ENCODE data around the gene TTLL10. TPM values are rescaled to one million over a fixed set of nuclear protein-coding genes. Genes with fewer than 3 reads are reported as not detected.

Gene TTLL10
- total RNA-seq, 1 experiment from 2014 or later, result 4.0 TPM

DNA sequence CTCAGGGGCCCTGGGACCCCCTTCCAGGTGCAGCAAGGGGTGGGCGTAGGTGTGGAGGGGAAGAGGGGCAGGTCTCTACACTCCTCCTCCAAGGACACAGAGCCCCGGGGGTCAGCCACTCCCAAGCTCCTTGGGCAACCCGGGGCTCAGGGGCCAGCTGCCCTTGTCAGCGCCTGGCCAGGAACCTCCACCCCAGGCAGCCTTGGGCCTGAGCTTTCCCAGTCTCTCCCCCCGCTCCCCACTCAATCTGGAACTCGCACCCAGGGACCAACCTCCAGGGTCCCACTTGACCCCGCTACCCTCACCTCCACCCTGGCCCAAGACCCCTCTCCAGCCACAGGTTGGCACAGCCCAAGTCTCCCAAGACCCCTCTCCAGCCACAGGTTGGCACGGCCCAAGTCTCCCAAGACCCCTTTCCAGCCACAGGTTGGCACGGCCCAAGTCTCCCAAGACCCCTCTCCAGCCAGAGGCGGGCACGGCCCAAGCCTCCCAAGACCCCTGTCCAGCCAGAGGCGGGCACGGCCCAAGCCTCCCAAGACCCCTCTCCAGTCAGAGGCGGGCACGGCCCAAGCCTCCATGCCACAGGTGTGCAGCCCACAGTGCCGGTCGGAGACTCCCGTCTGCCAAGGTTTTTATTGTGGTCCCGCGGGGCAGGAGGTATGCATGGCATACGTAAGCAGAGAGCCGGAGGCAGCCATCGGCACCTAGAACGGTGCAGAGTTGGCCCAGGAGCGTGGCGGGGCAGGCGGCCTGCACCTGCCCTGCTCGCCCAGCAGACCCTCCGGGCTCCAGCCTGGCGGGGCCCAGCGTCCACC is 37.3 kb downstream of the TTLL10 start:
- H3K4me2 ChIP-seq, result no peak overlapping the region
- no TSS peak for BruUV-seq (replicated peaks)
- no peaks in the 10 kb centered on the region for H3K79me2 ChIP-seq (ENCODE audit: low read depth)
- no peak overlapping the region for H3K27ac ChIP-seq
- peaks cover 7% of the 10 kb centered on the region; the same call in 1 of the 2 replicates for H3F3A ChIP-seq (ENCODE audit: insufficient read depth, low read depth)
- TF ChIP-seq EZH2 (IDR thresholded peaks at IDR 0.05; ENCODE audit: low read depth), result no peak
- TF ChIP-seq, protein P1, sequence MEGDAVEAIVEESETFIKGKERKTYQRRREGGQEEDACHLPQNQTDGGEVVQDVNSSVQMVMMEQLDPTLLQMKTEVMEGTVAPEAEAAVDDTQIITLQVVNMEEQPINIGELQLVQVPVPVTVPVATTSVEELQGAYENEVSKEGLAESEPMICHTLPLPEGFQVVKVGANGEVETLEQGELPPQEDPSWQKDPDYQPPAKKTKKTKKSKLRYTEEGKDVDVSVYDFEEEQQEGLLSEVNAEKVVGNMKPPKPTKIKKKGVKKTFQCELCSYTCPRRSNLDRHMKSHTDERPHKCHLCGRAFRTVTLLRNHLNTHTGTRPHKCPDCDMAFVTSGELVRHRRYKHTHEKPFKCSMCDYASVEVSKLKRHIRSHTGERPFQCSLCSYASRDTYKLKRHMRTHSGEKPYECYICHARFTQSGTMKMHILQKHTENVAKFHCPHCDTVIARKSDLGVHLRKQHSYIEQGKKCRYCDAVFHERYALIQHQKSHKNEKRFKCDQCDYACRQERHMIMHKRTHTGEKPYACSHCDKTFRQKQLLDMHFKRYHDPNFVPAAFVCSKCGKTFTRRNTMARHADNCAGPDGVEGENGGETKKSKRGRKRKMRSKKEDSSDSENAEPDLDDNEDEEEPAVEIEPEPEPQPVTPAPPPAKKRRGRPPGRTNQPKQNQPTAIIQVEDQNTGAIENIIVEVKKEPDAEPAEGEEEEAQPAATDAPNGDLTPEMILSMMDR (conservative IDR thresholded peaks at IDR 0.05), result no peak
- H3K27me3 ChIP-seq (ENCODE audit: insufficient read depth, low read depth), result no peaks in the 10 kb centered on the region
- POLR2A ChIA-PET (ENCODE audit: unreplicated experiment), result no interaction called here
- intact Hi-C loops (cut with micrococcal nuclease; ENCODE audit: unreplicated experiment), result no loop called here
- no peaks in the 10 kb centered on the region for H3K9me3 ChIP-seq (ENCODE audit: insufficient read depth, low read depth)
- H4K20me1 ChIP-seq (ENCODE audit: insufficient read depth), result 0 out of 2 replicates have a peak, but pooled peaks cover 4% of the 10 kb centered on the region
- no peak overlapping the region for H3K4me3 ChIP-seq
- no peaks in the 10 kb centered on the region for H3K9me2 ChIP-seq (ENCODE audit: insufficient read depth)
- CTCF ChIA-PET, result no interaction called here
- H3K36me3 ChIP-seq (ENCODE audit: low read depth), result no peaks in the 10 kb centered on the region
- H2AFZ ChIP-seq, result no peak overlapping the region
- no peak for DNase-seq
- peaks cover 11% of the 10 kb centered on the region for H3K4me1 ChIP-seq (replicated peaks; ENCODE audit: insufficient read depth)

DNA sequence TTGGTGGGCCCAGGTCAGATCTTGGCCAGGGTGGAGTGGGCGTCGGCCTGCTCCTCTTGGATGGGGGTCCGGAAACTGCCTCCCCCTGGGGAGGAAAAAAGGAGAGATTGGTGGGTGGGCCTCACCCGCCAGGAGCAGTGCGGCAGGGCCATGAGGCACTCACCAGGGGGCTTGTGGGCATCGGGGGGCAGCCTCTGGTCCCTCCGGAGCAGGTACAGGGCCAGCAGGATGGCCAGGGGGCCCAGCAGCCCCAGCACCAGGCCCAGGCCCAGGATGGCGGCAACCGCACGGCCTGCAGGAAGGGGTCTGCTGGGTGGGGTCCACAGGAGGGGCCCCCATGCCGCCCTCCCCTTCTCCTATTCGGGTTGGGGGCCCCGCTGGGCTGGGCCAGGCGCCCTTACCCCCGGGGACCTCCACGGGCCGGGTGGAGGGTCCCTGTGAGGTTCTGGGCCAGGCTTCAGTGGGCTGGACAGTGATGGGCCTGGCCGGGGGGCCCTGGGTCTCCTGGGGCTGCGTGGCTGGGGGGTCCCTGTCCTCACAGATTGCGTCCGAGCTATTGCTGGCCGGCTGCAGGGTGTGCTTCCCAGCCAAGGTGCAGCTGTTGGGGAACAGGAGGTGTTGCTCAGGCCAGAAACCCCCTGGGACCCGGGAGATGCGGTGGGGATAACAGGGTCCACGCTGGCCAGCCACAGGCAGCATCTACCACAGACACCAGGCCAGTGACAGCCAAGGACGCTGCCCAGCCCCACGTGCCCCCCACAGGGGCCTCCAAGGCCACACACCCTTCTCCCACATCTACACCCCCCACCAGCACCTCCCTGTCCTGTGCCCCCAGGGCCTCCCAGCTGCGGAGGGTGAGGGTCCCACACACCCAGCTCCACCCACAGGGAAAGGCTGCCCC is 38.1 kb downstream of the TTLL10 start:
- Histone ChIP-seq H3K9me2 (ENCODE audit: insufficient read depth) (no peaks in the 10 kb centered on the region), H3F3A (ENCODE audit: insufficient read depth, low read depth) (peaks cover 7% of the 10 kb centered on the region; the same call in 1 of the 2 replicates), H4K20me1 (ENCODE audit: insufficient read depth) (0 out of 2 replicates have a peak, but pooled peaks cover 4% of the 10 kb centered on the region), H3K79me2 (ENCODE audit: low read depth) (no peaks in the 10 kb centered on the region), H3K36me3 (ENCODE audit: low read depth) (no peaks in the 10 kb centered on the region), H3K4me2 (no peak overlapping the region), H3K4me3 (no peak overlapping the region), H3K27ac (no peak overlapping the region), H3K9me3 (ENCODE audit: insufficient read depth, low read depth) (no peaks in the 10 kb centered on the region), H3K27me3 (ENCODE audit: insufficient read depth, low read depth) (no peaks in the 10 kb centered on the region), H2AFZ (no peak overlapping the region), H3K4me1 (replicated peaks; ENCODE audit: insufficient read depth) (peaks cover 11% of the 10 kb centered on the region)
- ChIA-PET CTCF (no interaction called here), POLR2A (ENCODE audit: unreplicated experiment) (no interaction called here)
- TF ChIP-seq, protein P1 (conservative IDR thresholded peaks at IDR 0.05), result no peak
- TF ChIP-seq EZH2 (IDR thresholded peaks at IDR 0.05; ENCODE audit: low read depth), result no peak
- intact Hi-C loops (cut with micrococcal nuclease; ENCODE audit: unreplicated experiment), result no loop called here
- BruUV-seq (replicated peaks), result no TSS peak
- no peak for DNase-seq

DNA sequence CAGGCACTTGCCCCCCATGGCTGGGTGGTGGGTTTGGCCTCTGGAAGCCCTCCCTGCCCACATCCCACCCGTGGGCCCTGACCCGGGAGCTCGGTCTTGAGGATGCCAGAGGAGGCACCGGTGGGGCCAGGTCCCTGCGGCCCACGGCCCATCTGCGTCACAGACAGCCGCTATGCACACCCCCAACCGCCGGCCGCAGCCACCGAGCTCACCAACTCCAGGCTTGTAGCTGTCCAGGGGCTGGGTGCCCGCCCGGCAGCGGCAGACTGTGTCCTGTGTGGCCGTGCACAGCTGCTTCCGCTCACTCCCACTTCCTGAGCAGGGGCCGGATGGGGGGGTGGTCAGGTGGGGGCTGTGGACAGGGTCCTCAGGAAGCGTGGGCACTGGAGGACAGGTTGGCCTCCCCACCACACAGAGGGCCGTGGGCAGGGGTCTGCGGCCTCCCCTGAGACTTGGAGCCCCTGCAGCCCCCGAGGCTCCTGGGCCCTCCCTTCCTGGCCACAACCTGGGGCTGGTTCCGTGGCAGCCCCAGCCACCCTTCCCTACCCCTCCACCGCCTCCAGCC is 39.2 kb downstream of the TTLL10 start:
- intact Hi-C loops (cut with micrococcal nuclease; ENCODE audit: unreplicated experiment), result no loop called here
- TF ChIP-seq, protein P1 (conservative IDR thresholded peaks at IDR 0.05), result no peak
- no peak for TF ChIP-seq EZH2 (IDR thresholded peaks at IDR 0.05; ENCODE audit: low read depth)
- no TSS peak for BruUV-seq (replicated peaks)
- Histone ChIP-seq H4K20me1 (ENCODE audit: insufficient read depth) (0 out of 2 replicates have a peak, but pooled peaks cover 4% of the 10 kb centered on the region), H3K4me3 (no peak overlapping the region), H3K9me3 (ENCODE audit: insufficient read depth, low read depth) (no peaks in the 10 kb centered on the region), H3K4me1 (replicated peaks; ENCODE audit: insufficient read depth) (peaks cover 8% of the 10 kb centered on the region), H3K27ac (no peak overlapping the region), H3F3A (ENCODE audit: insufficient read depth, low read depth) (peaks cover under 1% of the 10 kb centered on the region; the same call in 1 of the 2 replicates), H3K27me3 (ENCODE audit: insufficient read depth, low read depth) (no peaks in the 10 kb centered on the region), H2AFZ (no peak overlapping the region), H3K79me2 (ENCODE audit: low read depth) (no peaks in the 10 kb centered on the region), H3K4me2 (no peak overlapping the region), H3K9me2 (ENCODE audit: insufficient read depth) (no peaks in the 10 kb centered on the region), H3K36me3 (ENCODE audit: low read depth) (no peaks in the 10 kb centered on the region)
- no peak for DNase-seq
- ChIA-PET POLR2A (ENCODE audit: unreplicated experiment) (no interaction called here), CTCF (no interaction called here)

All from PC-9 (cell line).